WTC11 (cell line): ENCODE results near the gene GLRX. TPM values are rescaled to one million over a fixed set of nuclear protein-coding genes. Genes with fewer than 3 reads are reported as not detected.

Source experiments
- ATAC-seq: fragments of 200-7000 bp; cut with Tn5 transposase; 2 replicates; pipeline ENCODE4 v1.10.0; 2021; ENCODE audit warnings: mild to moderate bottlenecking, moderate library complexity
- CTCF ChIA-PET: fragments of 300-600 bp; sonication (Branson Sonifier 250); formaldehyde crosslinking; loops from one replicate; lab custom pipeline; 2021; ENCODE audit warnings: antibody characterized with exemption; lab: Charles Lee
- POLR2A ChIA-PET: fragments of 350-600 bp; sonication (Branson Sonifier 250); formaldehyde crosslinking; loops from one replicate; lab custom pipeline; 2021; ENCODE audit warnings: antibody characterized with exemption; lab: Charles Lee
- DNase-seq: peaks from one replicate; pipeline ENCODE4 v3.0.0; 2021; ENCODE audit warnings: low spot score
- H3K27ac Mint-ChIP-seq: 2 replicates; pipeline ENCODE4 v1.8.0; 2021; ENCODE audit warnings: mixed read lengths
- H3K27me3 Mint-ChIP-seq: 2 replicates; pipeline ENCODE4 v1.8.0; 2021; ENCODE audit warnings: low read depth, mild to moderate bottlenecking, moderate library complexity, mixed read lengths
- H3K36me3 Mint-ChIP-seq: 2 replicates; pipeline ENCODE4 v1.8.0; 2021; ENCODE audit warnings: mixed read lengths
- H3K4me1 Mint-ChIP-seq: 2 replicates; pipeline ENCODE4 v1.8.0; 2022; ENCODE audit warnings: mixed read lengths
- H3K4me3 Mint-ChIP-seq: 2 replicates; pipeline ENCODE4 v1.8.0; 2021; ENCODE audit warnings: mild to moderate bottlenecking, moderate library complexity, mixed read lengths
- H3K9me3 Mint-ChIP-seq: 2 replicates; pipeline ENCODE4 v1.8.0; 2021; ENCODE audit warnings: mixed read lengths
- CDX4 ChIP-seq: fragments of 250-450 bp; sonication (Bioruptor Pico); IDR thresholded peaks from 2 replicates; pipeline ENCODE4 v1.9.0; 2021; ENCODE audit warnings: moderate library complexity, mild to moderate bottlenecking, inconsistent platforms, borderline replicate concordance
- CTCF ChIP-seq: fragments of 200-600 bp; IDR thresholded peaks from 2 replicates; pipeline ENCODE4 v1.8.0; 2022; ENCODE audit warnings: antibody characterized with exemption
- E2F5 ChIP-seq: sonication (generic); formaldehyde crosslinking; IDR thresholded peaks from 2 replicates; pipeline ENCODE4 v1.8.1; 2022; ENCODE audit warnings: mild to moderate bottlenecking, moderate library complexity, missing genetic modification reagents
- ETV6 ChIP-seq: sonication (generic); formaldehyde crosslinking; IDR thresholded peaks from 2 replicates; pipeline ENCODE4 v1.8.1; 2022; ENCODE audit warnings: mild to moderate bottlenecking, missing genetic modification reagents
- FOXJ3 ChIP-seq: sonication (generic); formaldehyde crosslinking; IDR thresholded peaks from 2 replicates; pipeline ENCODE4 v1.9.0; 2021; ENCODE audit warnings: missing genetic modification reagents, mild to moderate bottlenecking, borderline replicate concordance
- GABPB1 ChIP-seq: sonication (generic); formaldehyde crosslinking; IDR thresholded peaks from 2 replicates; pipeline ENCODE4 v1.8.1; 2023; ENCODE audit warnings: mild to moderate bottlenecking, missing genetic modification reagents
- HMGXB4 ChIP-seq: sonication (generic); formaldehyde crosslinking; IDR thresholded peaks from 2 replicates; pipeline ENCODE4 v1.8.1; 2023; ENCODE audit warnings: mild to moderate bottlenecking, moderate library complexity, missing genetic modification reagents
- IRF1 ChIP-seq: sonication (generic); formaldehyde crosslinking; IDR thresholded peaks from 2 replicates; pipeline ENCODE4 v1.8.0; 2023; ENCODE audit warnings: missing genetic modification reagents
- NFATC4 ChIP-seq: fragments of 250-450 bp; sonication (Bioruptor Pico); IDR thresholded peaks from 2 replicates; pipeline ENCODE4 v1.9.0; 2021; ENCODE audit warnings: mild to moderate bottlenecking
- NFYB ChIP-seq: sonication (generic); formaldehyde crosslinking; conservative IDR thresholded peaks from 2 replicates; pipeline ENCODE4 v1.8.0; 2022; ENCODE audit warnings: low read depth, missing genetic modification reagents
- TEAD1 ChIP-seq: sonication (generic); formaldehyde crosslinking; IDR thresholded peaks from 2 replicates; pipeline ENCODE4 v1.8.0; 2022; ENCODE audit warnings: mild to moderate bottlenecking, missing genetic modification reagents
- TEAD4 ChIP-seq: sonication (generic); formaldehyde crosslinking; IDR thresholded peaks from 2 replicates; pipeline ENCODE4 v1.8.0; 2022; ENCODE audit warnings: mild to moderate bottlenecking, missing genetic modification reagents
- ZNF396 ChIP-seq: fragments of 250-450 bp; sonication (Bioruptor Pico); IDR thresholded peaks from 2 replicates; pipeline ENCODE4 v1.8.0; 2021; ENCODE audit warnings: mild to moderate bottlenecking, moderate library complexity, borderline replicate concordance
- ZNF416 ChIP-seq: fragments of 250-450 bp; sonication (Bioruptor Pico); IDR thresholded peaks from 2 replicates; pipeline ENCODE4 v1.9.0; 2021; ENCODE audit warnings: mild to moderate bottlenecking, inconsistent platforms
- ZNF423 ChIP-seq: fragments of 250-450 bp; sonication (Bioruptor Pico); IDR thresholded peaks from 2 replicates; pipeline ENCODE4 v2.1.2; 2022; ENCODE audit warnings: mild to moderate bottlenecking, moderate library complexity
- ZNF532 ChIP-seq: fragments of 250-450 bp; sonication (Bioruptor Pico); IDR thresholded peaks from 2 replicates; pipeline ENCODE4 v1.9.0; 2021; ENCODE audit warnings: mild to moderate bottlenecking, borderline replicate concordance
- total RNA-seq: library from RNA; stranded (reverse); gene quantifications from 3 replicates; pipeline ENCODE4 v1.2.3, GENCODE V29; 2021
- TF ChIP-seq, protein P1 (sequence below): fragments of 250-450 bp; sonication (Bioruptor Pico); conservative IDR thresholded peaks from 2 replicates; pipeline ENCODE4 v1.9.0; 2021; ENCODE audit warnings: mild to moderate bottlenecking
- TF ChIP-seq, protein P2 (sequence below): sonication (generic); formaldehyde crosslinking; IDR thresholded peaks from 2 replicates; pipeline ENCODE4 v1.8.1; 2023; ENCODE audit warnings: mild to moderate bottlenecking, missing genetic modification reagents, moderate library complexity

Gene GLRX
- total RNA-seq, 1 experiment from 2014 or later = 15.9 TPM

- no peaks in the 10 kb centered on the region for H3K27me3 Mint-ChIP-seq
- CTCF ChIA-PET = no interaction called here
- POLR2A ChIA-PET = no interaction called here
- no peak for DNase-seq
- H3K36me3 Mint-ChIP-seq = no peaks in the 10 kb centered on the region
- H3K9me3 Mint-ChIP-seq = peaks cover 16% of the 10 kb centered on the region
- TF ChIP-seq, protein P1, sequence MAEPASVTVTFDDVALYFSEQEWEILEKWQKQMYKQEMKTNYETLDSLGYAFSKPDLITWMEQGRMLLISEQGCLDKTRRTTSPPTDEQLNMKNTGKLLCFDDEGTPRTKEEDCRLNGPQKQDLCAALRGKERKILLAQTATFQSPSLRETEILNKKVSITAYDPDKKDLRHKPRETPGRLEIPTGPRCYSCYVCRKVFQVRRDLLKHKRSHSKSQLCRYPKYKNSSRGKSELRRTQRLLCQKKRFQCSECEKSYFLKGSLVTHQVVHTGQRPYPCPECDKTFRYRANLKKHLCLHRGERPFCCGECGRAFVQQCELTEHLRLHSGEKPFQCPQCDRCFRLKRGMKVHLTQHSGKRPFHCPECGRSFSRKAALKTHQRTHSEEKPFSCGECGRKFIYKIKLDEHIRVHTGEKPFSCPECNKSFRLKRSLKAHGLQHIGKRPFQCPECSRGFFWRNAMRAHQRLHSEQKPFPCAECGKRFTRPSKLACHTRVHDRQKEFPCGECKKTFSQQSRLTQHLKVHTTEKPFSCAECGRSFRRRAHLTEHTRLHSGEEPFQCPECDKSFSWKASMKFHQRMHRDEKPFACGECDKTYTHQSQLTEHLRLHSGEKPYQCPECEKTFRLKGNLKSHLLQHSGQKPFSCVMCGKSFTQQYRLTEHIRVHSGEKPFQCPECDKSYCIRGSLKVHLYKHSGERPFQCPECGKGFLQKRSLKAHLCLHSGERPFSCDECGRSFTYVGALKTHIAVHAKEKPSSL = no peak
- TF ChIP-seq NFYB (CRISPR knock-in tag) (no peak), TEAD4 (no peak), IRF1 (CRISPR knock-in tag) (no peak), HMGXB4 (CRISPR knock-in tag) (no peak), TEAD1 (CRISPR knock-in tag) (no peak), E2F5 (CRISPR knock-in tag) (no peak), GABPB1 (CRISPR knock-in tag) (no peak)
- H3K27ac Mint-ChIP-seq = no peak overlapping the region
- no peaks in the 10 kb centered on the region for H3K4me1 Mint-ChIP-seq
- no peak for ATAC-seq
- no peak overlapping the region for H3K4me3 Mint-ChIP-seq
Observed at GRCh38 chr5:95800553-95800952, 22.0 kb downstream of the GLRX start.

GRCh38 chr5:95799191-95799835, 23.2 kb downstream of the GLRX start:
- POLR2A ChIA-PET = no interaction called here
- no peak for ATAC-seq

GRCh38 chr5:95798545-95798944, 24.0 kb downstream of the GLRX start:
- no peak for ATAC-seq
- CTCF ChIA-PET = no interaction called here
- H3K9me3 Mint-ChIP-seq = peaks cover 4% of the 10 kb centered on the region; the same call in 1 of the 2 replicates
- H3K36me3 Mint-ChIP-seq = no peaks in the 10 kb centered on the region
- H3K4me1 Mint-ChIP-seq = no peaks in the 10 kb centered on the region
- no peak for DNase-seq
- no peak overlapping the region for H3K27ac Mint-ChIP-seq
- POLR2A ChIA-PET = no interaction called here
- no peaks in the 10 kb centered on the region for H3K27me3 Mint-ChIP-seq
- no peak overlapping the region for H3K4me3 Mint-ChIP-seq
- TF ChIP-seq ZNF423 (CRISPR knock-in tag) (no peak), ZNF416 (CRISPR knock-in tag) (no peak), CTCF (no peak), CDX4 (no peak), ZNF532 (CRISPR knock-in tag) (no peak), ZNF396 (CRISPR knock-in tag) (no peak), FOXJ3 (no peak)
- TF ChIP-seq, protein P2, sequence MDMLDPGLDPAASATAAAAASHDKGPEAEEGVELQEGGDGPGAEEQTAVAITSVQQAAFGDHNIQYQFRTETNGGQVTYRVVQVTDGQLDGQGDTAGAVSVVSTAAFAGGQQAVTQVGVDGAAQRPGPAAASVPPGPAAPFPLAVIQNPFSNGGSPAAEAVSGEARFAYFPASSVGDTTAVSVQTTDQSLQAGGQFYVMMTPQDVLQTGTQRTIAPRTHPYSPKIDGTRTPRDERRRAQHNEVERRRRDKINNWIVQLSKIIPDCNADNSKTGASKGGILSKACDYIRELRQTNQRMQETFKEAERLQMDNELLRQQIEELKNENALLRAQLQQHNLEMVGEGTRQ (CRISPR knock-in tag) = no peak

More at GRCh38 chr5:95799191-95799835, 23.2 kb downstream of the GLRX start:
- CTCF ChIA-PET = no interaction called here
- no peak overlapping the region for H3K27ac Mint-ChIP-seq
- H3K27me3 Mint-ChIP-seq = no peaks in the 10 kb centered on the region
- H3K36me3 Mint-ChIP-seq = no peaks in the 10 kb centered on the region
- H3K4me1 Mint-ChIP-seq = no peaks in the 10 kb centered on the region
- DNase-seq = no peak
- TF ChIP-seq ETV6 (CRISPR knock-in tag) (no peak), NFATC4 (CRISPR knock-in tag) (no peak)
- no peak overlapping the region for H3K4me3 Mint-ChIP-seq
- peaks cover 7% of the 10 kb centered on the region; the same call in 1 of the 2 replicates for H3K9me3 Mint-ChIP-seq
